OCI-LY7 (cell line): ENCODE results near the gene SMAD5. TPM values are rescaled to one million over a fixed set of nuclear protein-coding genes. Genes with fewer than 3 reads are reported as not detected.

Experiments
- BruUV-seq: library from RNA; stranded (reverse); fragments of 400-500 nt; replicated peaks from 2 replicates; lab custom pipeline; 2021; lab: Mats Ljungman, UMichigan
- CTCF ChIA-PET: fragments of 300-600 bp; sonication (Branson Sonifier 250); formaldehyde crosslinking; loops from one replicate; lab custom pipeline; 2022; ENCODE audit warnings: antibody characterized with exemption; ENCODE audit not compliant: unreplicated experiment; lab: Charles Lee
- POLR2A ChIA-PET: fragments of 300-600 bp; sonication (Branson Sonifier 250); formaldehyde crosslinking; loops from one replicate; lab custom pipeline; 2022; ENCODE audit warnings: antibody characterized with exemption; lab: Charles Lee
- DNase-seq: peaks from one replicate; pipeline ENCODE4 v3.0.0-alpha.2; 2015; ENCODE audit warnings: low spot score
- H2AFZ ChIP-seq: fragments of 200-600 bp; sonication (generic), shearing (Covaris generic); 2 replicates; pipeline ENCODE4 v1.6.1; 2014; ENCODE audit warnings: mild to moderate bottlenecking, antibody characterized with exemption, low read length, moderate library complexity
- H3K27ac ChIP-seq: fragments of 200-600 bp; sonication (generic); 2 replicates; pipeline ENCODE4 v1.5.1; 2014; ENCODE audit warnings: mixed run types, low read depth, mild to moderate bottlenecking, moderate library complexity, low read length, inconsistent platforms; ENCODE audit not compliant: poor library complexity, severe bottlenecking
- H3K36me3 ChIP-seq: fragments of 200-600 bp; sonication (generic); 2 replicates; pipeline ENCODE4 v1.6.1; 2014; ENCODE audit warnings: mild to moderate bottlenecking, antibody characterized with exemption, low read length, moderate library complexity, mixed read lengths; ENCODE audit not compliant: insufficient read depth
- H3K4me1 ChIP-seq: fragments of 200-600 bp; sonication (generic); 2 replicates; pipeline ENCODE4 v1.5.1; 2014; ENCODE audit warnings: mild to moderate bottlenecking, low read length; ENCODE audit not compliant: insufficient read depth, poor library complexity, severe bottlenecking
- H3K4me2 ChIP-seq: fragments of 200-600 bp; sonication (generic); 2 replicates; pipeline ENCODE4 v1.6.1; 2014; ENCODE audit warnings: mild to moderate bottlenecking, low read length
- H3K4me3 ChIP-seq: fragments of 200-600 bp; sonication (generic); 2 replicates; pipeline ENCODE4 v1.5.1; 2014; ENCODE audit warnings: mild to moderate bottlenecking, low read depth, low read length; ENCODE audit not compliant: poor library complexity, severe bottlenecking
- H3K79me2 ChIP-seq: fragments of 200-600 bp; sonication (generic); 2 replicates; pipeline ENCODE4 v1.6.1; 2016; ENCODE audit warnings: low read depth, mild to moderate bottlenecking, low read length, moderate library complexity, mixed read lengths; ENCODE audit not compliant: insufficient read depth
- H3K9me2 ChIP-seq: fragments of 200-600 bp; sonication (generic); 2 replicates; pipeline ENCODE4 v1.6.1; 2016; ENCODE audit warnings: mild to moderate bottlenecking, low read length, mixed read lengths; ENCODE audit not compliant: insufficient read depth
- H3K9me3 ChIP-seq: fragments of 200-600 bp; sonication (generic); 2 replicates; pipeline ENCODE4 v1.6.1; 2014; ENCODE audit warnings: mild to moderate bottlenecking, mixed run types, low read length, mixed read lengths
- H4K20me1 ChIP-seq: fragments of 200-600 bp; sonication (generic); 2 replicates; pipeline ENCODE4 v1.6.1; 2014; ENCODE audit warnings: mild to moderate bottlenecking, antibody characterized with exemption, low read length, moderate library complexity, mixed read lengths; ENCODE audit not compliant: insufficient read depth
- CTCF ChIP-seq: fragments of 200-600 bp; sonication (generic); conservative IDR thresholded peaks from 2 replicates; pipeline ENCODE4 v1.5.1; 2014; ENCODE audit warnings: mild to moderate bottlenecking, antibody characterized with exemption, low read length, moderate library complexity, mixed read lengths
- EZH2phosphoT487 ChIP-seq: fragments of 200-600 bp; sonication (generic); IDR thresholded peaks from 2 replicates; pipeline ENCODE4 v1.6.1; 2018; ENCODE audit warnings: low read depth, borderline replicate concordance, mild to moderate bottlenecking, mixed run types, antibody characterized with exemption, low read length, moderate library complexity, mixed read lengths
- intact Hi-C: fragments of 100-400 bp; cut with micrococcal nuclease; formaldehyde crosslinking; loops from one replicate; pipeline ENCODE4 v1.10.0; 2022; ENCODE audit not compliant: unreplicated experiment
- total RNA-seq, 2 experiments: library from RNA; depleted of rRNA in 1 of 2; stranded (reverse); fragments of >200 nt in 1 of 2; shearing (Covaris generic) in 1 of 2; gene quantifications; 2 replicates each; pipeline ENCODE4 v1.2.3, GENCODE V29; 2014 to 2022

Gene SMAD5
- total RNA-seq, 2 experiments from 2014 or later, result 32.9 to 94.5 TPM

- Histone ChIP-seq H3K9me3 (no peaks in the 10 kb centered on the region), H3K27ac (no peak overlapping the region), H3K4me1 (peaks cover 10% of the 10 kb centered on the region), H3K79me2 (no peaks in the 10 kb centered on the region), H3K4me2 (no peak overlapping the region), H3K4me3 (no peak overlapping the region), H4K20me1 (no peaks in the 10 kb centered on the region), H2AFZ (no peak overlapping the region), H3K36me3 (no peaks in the 10 kb centered on the region), H3K9me2 (no peaks in the 10 kb centered on the region)
- TF ChIP-seq CTCF, result no peak
- no peak for TF ChIP-seq EZH2phosphoT487
- DNase-seq, result no peak
- intact Hi-C loops, result no loop called here
- ChIA-PET CTCF (no interaction called here), POLR2A (interaction anchor here (1.3 kb wide), 1 partner anchor 9 kb away, joined by 5 read pairs; no protein-coding TSS in a partner anchor)
- BruUV-seq, result no TSS peak
These were observed 19.0 kb upstream of the SMAD5 start for GRCh38 chr5:136113606-136114005.

- intact Hi-C loops, result no loop called here
- no peak for TF ChIP-seq CTCF
- TF ChIP-seq EZH2phosphoT487, result no peak
- Histone ChIP-seq H3K79me2 (no peaks in the 10 kb centered on the region), H3K27ac (no peak overlapping the region), H3K9me3 (no peaks in the 10 kb centered on the region), H3K4me1 (peaks cover 11% of the 10 kb centered on the region), H3K9me2 (no peaks in the 10 kb centered on the region), H3K36me3 (no peaks in the 10 kb centered on the region), H3K4me2 (no peak overlapping the region), H4K20me1 (no peaks in the 10 kb centered on the region), H3K4me3 (no peak overlapping the region), H2AFZ (no peak overlapping the region)
- no peak for DNase-seq
- no TSS peak for BruUV-seq
- ChIA-PET CTCF (no interaction called here), POLR2A (interaction anchor here (0.7 to 1.4 kb wide), 5 partner anchors 9 to 28 kb away, joined by 3 to 8 read pairs (median 4); partner anchors contain the start of gene SMAD5)
These were observed 18.1 kb upstream of the SMAD5 start for GRCh38 chr5:136114414-136115125.

- no peak overlapping the region for H2AFZ ChIP-seq
- H3K79me2 ChIP-seq, result no peaks in the 10 kb centered on the region
- intact Hi-C loops, result no loop called here
- no peak overlapping the region for H3K27ac ChIP-seq
- H3K9me3 ChIP-seq, result no peaks in the 10 kb centered on the region
- H3K4me1 ChIP-seq, result peaks cover 14% of the 10 kb centered on the region
- ChIA-PET POLR2A (interaction anchor here (0.7 to 1.4 kb wide), 4 partner anchors 10 to 27 kb away, joined by 3 to 8 read pairs (median 5); partner anchors contain the start of gene SMAD5), CTCF (no interaction called here)
- no peak for TF ChIP-seq EZH2phosphoT487
- no peak for TF ChIP-seq CTCF
- H3K4me3 ChIP-seq, result no peak overlapping the region
- no peaks in the 10 kb centered on the region for H3K36me3 ChIP-seq
- no peaks in the 10 kb centered on the region for H3K9me2 ChIP-seq
- DNase-seq, result no peak
- BruUV-seq, result no TSS peak
- no peak overlapping the region for H3K4me2 ChIP-seq
- H4K20me1 ChIP-seq, result no peaks in the 10 kb centered on the region
These were observed 17.3 kb upstream of the SMAD5 start for GRCh38 chr5:136115183-136115865.
